Esophagus muscularis mucosa (tissue), 3 donors: ENCODE data around the gene MAP3K20.

Source experiments
- CTCF ChIP-seq, 3 experiments: fragments of 200-600 bp in 2 of 3; fragments of 450-650 bp in 1 of 3; sonication (generic) in 2 of 3; IDR thresholded peaks; one replicate each; pipeline ENCODE4 v1.5.1; 2017 to 2019; ENCODE audit warnings: antibody characterized with exemption in 3 of 3, mild to moderate bottlenecking in 2 of 3, moderate library complexity in 1 of 3
- POLR2A ChIP-seq: fragments of 450-650 bp; IDR thresholded peaks from one replicate; pipeline ENCODE4 v1.6.1; 2017; ENCODE audit warnings: antibody characterized with exemption, moderate library complexity, mild to moderate bottlenecking, low read depth
- POLR2AphosphoS5 ChIP-seq, 2 donors: sonication (generic); formaldehyde crosslinking; IDR thresholded peaks; one replicate each; pipeline ENCODE4 v1.6.1; 2017; ENCODE audit warnings: antibody characterized with exemption in 2 of 2

- TF ChIP-seq POLR2AphosphoS5 (IDR thresholded peaks at IDR 0.05): no peak
- TF ChIP-seq POLR2A: no peak
- TF ChIP-seq CTCF (IDR thresholded peaks at IDR 0.05): no peak
Measured at GRCh38 chr2:173193925-173194324, 118.3 kb downstream of the MAP3K20 start.
